Trophoblast cell (in vitro differentiated cells and primary cell): ENCODE results near the gene ADIPOR2.

Experiments used
- DNase-seq, 2 donors: peaks; one replicate each; pipeline ENCODE4 v3.0.0-alpha.2; 2016
- H2AFZ ChIP-seq: 2 replicates; pipeline ENCODE4 v1.6.1; 2013; ENCODE audit warnings: low read length, moderate library complexity, mild to moderate bottlenecking; ENCODE audit not compliant: insufficient read depth, poor library complexity
- H2AK5ac ChIP-seq: 2 replicates; pipeline ENCODE4 v1.6.1; 2013; ENCODE audit warnings: mild to moderate bottlenecking, low read length
- H2BK120ac ChIP-seq: 2 replicates; pipeline ENCODE4 v1.6.1; 2013; ENCODE audit warnings: low read length, mild to moderate bottlenecking, moderate library complexity; ENCODE audit not compliant: insufficient read depth, poor library complexity
- H2BK12ac ChIP-seq: 2 replicates; pipeline ENCODE4 v1.6.1; 2013; ENCODE audit warnings: mild to moderate bottlenecking, low read length, moderate library complexity
- H2BK5ac ChIP-seq: 2 replicates; pipeline ENCODE4 v1.6.1; 2013; ENCODE audit warnings: low read length, low read depth, moderate library complexity, mild to moderate bottlenecking; ENCODE audit not compliant: poor library complexity
- H3K14ac ChIP-seq: 2 replicates; pipeline ENCODE4 v1.6.1; 2013; ENCODE audit warnings: mild to moderate bottlenecking, low read length
- H3K18ac ChIP-seq: 2 replicates; pipeline ENCODE4 v1.6.1; 2013; ENCODE audit warnings: mild to moderate bottlenecking, low read length
- H3K23ac ChIP-seq: 2 replicates; pipeline ENCODE4 v1.6.1; 2013; ENCODE audit warnings: low read length
- H3K27ac ChIP-seq: 2 replicates; pipeline ENCODE4 v1.5.1; 2013; ENCODE audit warnings: low read depth, mild to moderate bottlenecking, inconsistent platforms, low read length, moderate library complexity
- H3K27me3 ChIP-seq: 2 replicates; pipeline ENCODE4 v1.6.1; 2013; ENCODE audit warnings: inconsistent platforms, mild to moderate bottlenecking, low read length, moderate library complexity; ENCODE audit not compliant: insufficient read depth
- H3K36me3 ChIP-seq, 2 experiments: 1 replicate in 1 of 2; 2 replicates in 1 of 2; pipeline ENCODE4 v1.6.1; 2013; ENCODE audit warnings: low read length in 2 of 2, mild to moderate bottlenecking in 2 of 2, moderate library complexity in 1 of 2; ENCODE audit not compliant: insufficient read depth in 2 of 2, control insufficient read depth in 1 of 2
- H3K4ac ChIP-seq: 2 replicates; pipeline ENCODE4 v1.6.1; 2013; ENCODE audit warnings: low read depth, mild to moderate bottlenecking, low read length, moderate library complexity
- H3K4me1 ChIP-seq, 2 experiments: 1 replicate in 1 of 2; 2 replicates in 1 of 2; pipeline ENCODE4 v1.6.1; 2013; ENCODE audit warnings: low read length in 2 of 2, mild to moderate bottlenecking in 2 of 2, moderate library complexity in 1 of 2; ENCODE audit not compliant: insufficient read depth in 2 of 2, control insufficient read depth in 1 of 2
- H3K4me2 ChIP-seq: 2 replicates; pipeline ENCODE4 v1.6.1; 2013; ENCODE audit warnings: inconsistent platforms, mild to moderate bottlenecking, low read length, moderate library complexity
- H3K4me3 ChIP-seq: 2 replicates; pipeline ENCODE4 v1.5.1; 2013; ENCODE audit warnings: mild to moderate bottlenecking, low read depth, low read length, inconsistent platforms
- H3K79me1 ChIP-seq: one replicate; pipeline ENCODE4 v1.6.1; 2013; ENCODE audit warnings: low read length
- H3K79me2 ChIP-seq: 2 replicates; pipeline ENCODE4 v1.6.1; 2013; ENCODE audit warnings: low read length, mild to moderate bottlenecking; ENCODE audit not compliant: control insufficient read depth, insufficient read depth, poor library complexity
- H3K9ac ChIP-seq: 2 replicates; pipeline ENCODE4 v1.6.1; 2013; ENCODE audit warnings: mild to moderate bottlenecking, low read length
- H3K9me3 ChIP-seq: 2 replicates; pipeline ENCODE4 v1.6.1; 2013; ENCODE audit warnings: low read depth, mild to moderate bottlenecking, control low read depth, inconsistent platforms, low read length; ENCODE audit not compliant: insufficient read depth
- H4K12ac ChIP-seq: 2 replicates; pipeline ENCODE4 v1.6.1; 2013; ENCODE audit warnings: low read depth, mild to moderate bottlenecking, low read length, moderate library complexity
- H4K8ac ChIP-seq: 2 replicates; pipeline ENCODE4 v1.6.1; 2013; ENCODE audit warnings: low read depth, mild to moderate bottlenecking, low read length, moderate library complexity
- H4K91ac ChIP-seq: one replicate; pipeline ENCODE4 v1.6.1; 2013; ENCODE audit warnings: low read depth, mild to moderate bottlenecking, low read length, moderate library complexity
- WGBS: extraction: QIAGEN DNeasy Blood & Tissue Kit; methylation state at CpG from one replicate; pipeline ENCODE4 v1.1.7; 2013; ENCODE audit warnings: missing lambda C conversion rate; ENCODE audit not compliant: insufficient read length, insufficient coverage; ENCODE audit errors: extremely low coverage; 5-methylcytosine and 5-hydroxymethylcytosine counted together

ADIPOR2 gene

GRCh38 chr12:1662761-1663439 lies 28.0 kb upstream of the ADIPOR2 start:
- Histone ChIP-seq H3K27me3 (no peaks in the 10 kb centered on the region), H2BK12ac (no peak overlapping the region), H3K9me3 (no peaks in the 10 kb centered on the region), H3K18ac (peak overlapping the region; percentile 1), H2AK5ac (no peak overlapping the region), H2BK5ac (no peak overlapping the region), H3K79me2 (no peaks in the 10 kb centered on the region), H3K9ac (no peak overlapping the region), H3K14ac (no peak overlapping the region), H3K4me3 (peak overlapping the region; percentile 21), H3K27ac (no peak overlapping the region), H3K23ac (no peak overlapping the region), H2AFZ (peak overlapping the region; percentile 12), H3K4me2 (peak overlapping the region; percentile 54), H3K4me1 (peaks cover 4 to 6% of the 10 kb centered on the region in 2 experiments), H3K36me3 (no peaks in the 10 kb centered on the region), H4K91ac (no peak overlapping the region), H2BK120ac (no peak overlapping the region), H3K4ac (no peak overlapping the region), H4K12ac (no peak overlapping the region), H4K8ac (peak overlapping the region; percentile 3), H3K79me1 (no peaks in the 10 kb centered on the region)
- no CpG with 5 or more reads among the region's 46 CpGs for WGBS
- peak; percentile 84 to 91 for DNase-seq

- H3K4ac ChIP-seq = no peak overlapping the region
- no peaks in the 10 kb centered on the region for H3K79me1 ChIP-seq
- no peak overlapping the region for H4K12ac ChIP-seq
- no CpG with 5 or more reads among the region's 11 CpGs for WGBS
- no peaks in the 10 kb centered on the region for H3K9me3 ChIP-seq
- DNase-seq = no peak
- H2AK5ac ChIP-seq = no peak overlapping the region
- no peak overlapping the region for H3K23ac ChIP-seq
- peaks cover 4 to 6% of the 10 kb centered on the region in 2 experiments for H3K4me1 ChIP-seq
- no peak overlapping the region for H4K91ac ChIP-seq
- H2BK12ac ChIP-seq = no peak overlapping the region
- H3K4me3 ChIP-seq = no peak overlapping the region
- no peak overlapping the region for H4K8ac ChIP-seq
- H3K14ac ChIP-seq = no peak overlapping the region
- no peak overlapping the region for H3K27ac ChIP-seq
- no peak overlapping the region for H2BK120ac ChIP-seq
- H3K9ac ChIP-seq = no peak overlapping the region
- H2BK5ac ChIP-seq = no peak overlapping the region
- no peaks in the 10 kb centered on the region for H3K36me3 ChIP-seq
- H3K18ac ChIP-seq = no peak overlapping the region
- H3K4me2 ChIP-seq = peak overlapping the region; percentile 54
- no peak overlapping the region for H2AFZ ChIP-seq
- H3K79me2 ChIP-seq = no peaks in the 10 kb centered on the region
- H3K27me3 ChIP-seq = no peaks in the 10 kb centered on the region
These were observed 27.3 kb upstream of the ADIPOR2 start for GRCh38 chr12:1663440-1664132.

GRCh38 chr12:1665366-1665765 lies 25.5 kb upstream of the ADIPOR2 start:
- no peak for DNase-seq
- no peaks in the 10 kb centered on the region for H3K9me3 ChIP-seq
- WGBS = no CpG with 5 or more reads among the region's 2 CpGs
- no peak overlapping the region for H2BK5ac ChIP-seq
- H3K14ac ChIP-seq = no peak overlapping the region
- H3K4ac ChIP-seq = no peak overlapping the region
- H3K4me3 ChIP-seq = no peak overlapping the region
- H2BK120ac ChIP-seq = no peak overlapping the region
- no peak overlapping the region for H3K23ac ChIP-seq
- H3K36me3 ChIP-seq = no peaks in the 10 kb centered on the region
- H4K12ac ChIP-seq = no peak overlapping the region
- no peak overlapping the region for H2AFZ ChIP-seq
- no peaks in the 10 kb centered on the region for H3K27me3 ChIP-seq
- no peak overlapping the region for H3K4me2 ChIP-seq
- H3K9ac ChIP-seq = no peak overlapping the region
- H3K79me1 ChIP-seq = peaks cover 2% of the 10 kb centered on the region
- no peak overlapping the region for H4K91ac ChIP-seq
- H3K4me1 ChIP-seq = peaks cover 5 to 14% of the 10 kb centered on the region in 2 experiments
- H3K18ac ChIP-seq = no peak overlapping the region
- H4K8ac ChIP-seq = no peak overlapping the region
- no peaks in the 10 kb centered on the region for H3K79me2 ChIP-seq
- no peak overlapping the region for H2BK12ac ChIP-seq
- no peak overlapping the region for H2AK5ac ChIP-seq
- H3K27ac ChIP-seq = no peak overlapping the region

GRCh38 chr12:1666215-1666614 lies 24.7 kb upstream of the ADIPOR2 start:
- H2AK5ac ChIP-seq = no peak overlapping the region
- H3K36me3 ChIP-seq = no peaks in the 10 kb centered on the region
- H3K27me3 ChIP-seq = no peaks in the 10 kb centered on the region
- no peak overlapping the region for H2BK12ac ChIP-seq
- no peak overlapping the region for H3K14ac ChIP-seq
- WGBS = no CpG with 5 or more reads among the region's 5 CpGs
- H3K9ac ChIP-seq = no peak overlapping the region
- H4K91ac ChIP-seq = no peak overlapping the region
- no peak overlapping the region for H3K4me2 ChIP-seq
- H2BK5ac ChIP-seq = no peak overlapping the region
- no peaks in the 10 kb centered on the region for H3K9me3 ChIP-seq
- no peak overlapping the region for H2AFZ ChIP-seq
- no peak overlapping the region for H3K4ac ChIP-seq
- H3K23ac ChIP-seq = no peak overlapping the region
- no peak overlapping the region for H2BK120ac ChIP-seq
- H3K79me1 ChIP-seq = peaks cover 2% of the 10 kb centered on the region
- no peak overlapping the region for H3K4me3 ChIP-seq
- no peak overlapping the region for H3K27ac ChIP-seq
- no peak for DNase-seq
- H3K4me1 ChIP-seq = peaks cover 11 to 19% of the 10 kb centered on the region in 2 experiments
- no peaks in the 10 kb centered on the region for H3K79me2 ChIP-seq
- no peak overlapping the region for H4K8ac ChIP-seq
- no peak overlapping the region for H3K18ac ChIP-seq
- no peak overlapping the region for H4K12ac ChIP-seq
